SK-N-SH treated with all-trans-retinoic acid at 6 μM for 48 hours (cell line): ENCODE measurements around the gene NAA20.

Source experiments
- ARNTL ChIP-seq: fragments of 450-650 bp; formaldehyde crosslinking; IDR thresholded peaks from 2 replicates; pipeline ENCODE4 v1.5.0; 2020; ENCODE audit warnings: low read depth, mild to moderate bottlenecking, moderate library complexity, borderline replicate concordance
- CREB5 ChIP-seq: fragments of 250-450 bp; sonication (Bioruptor Pico); IDR thresholded peaks from 2 replicates; pipeline ENCODE4 v1.5.1; 2020; ENCODE audit warnings: low read depth, mild to moderate bottlenecking, moderate library complexity
- CSRNP3 ChIP-seq: fragments of 250-450 bp; sonication (Bioruptor Pico); IDR thresholded peaks from 2 replicates; pipeline ENCODE4 v1.5.1; 2021; ENCODE audit warnings: mild to moderate bottlenecking, moderate library complexity
- PATZ1 ChIP-seq: fragments of 250-450 bp; sonication (Bioruptor Pico); IDR thresholded peaks from 2 replicates; pipeline ENCODE4 v1.8.0; 2020; ENCODE audit warnings: mild to moderate bottlenecking, moderate library complexity, borderline replicate concordance
- PPARA ChIP-seq: fragments of 250-450 bp; sonication (Bioruptor Pico); IDR thresholded peaks from 2 replicates; pipeline ENCODE4 v1.5.0; 2020; ENCODE audit warnings: mild to moderate bottlenecking, borderline replicate concordance
- RARB ChIP-seq: fragments of 250-450 bp; sonication (Bioruptor Pico); IDR thresholded peaks from 2 replicates; pipeline ENCODE4 v1.8.0; 2021; ENCODE audit warnings: mild to moderate bottlenecking, moderate library complexity
- ZC3H10 ChIP-seq: fragments of 250-450 bp; sonication (Bioruptor Pico); IDR thresholded peaks from 2 replicates; pipeline ENCODE4 v1.5.1; 2021; ENCODE audit warnings: mild to moderate bottlenecking, moderate library complexity
- ZFP3 ChIP-seq: fragments of 250-450 bp; sonication (Bioruptor Pico); IDR thresholded peaks from 2 replicates; pipeline ENCODE4 v1.5.0; 2020; ENCODE audit warnings: mild to moderate bottlenecking, moderate library complexity

GRCh38 chr20:20022498-20022897, 5.3 kb downstream of the NAA20 start:
- no peak for TF ChIP-seq PATZ1 (CRISPR knock-in tag)
- TF ChIP-seq ARNTL = no peak
- no peak for TF ChIP-seq PPARA (CRISPR knock-in tag)
- no peak for TF ChIP-seq ZC3H10
- no peak for TF ChIP-seq RARB (CRISPR knock-in tag)
- no peak for TF ChIP-seq ZFP3
- no peak for TF ChIP-seq CSRNP3 (CRISPR knock-in tag)
- no peak for TF ChIP-seq CREB5
